ENCODE data around the gene MARCHF4. TPM values are rescaled to one million over a fixed set of nuclear protein-coding genes. Genes with fewer than 3 reads are reported as not detected.

The MARCHF4 gene
- total RNA-seq, 4 donors from 2014 or later, result 0.14 to 1.4 TPM; not detected in 2

GRCh38 chr2:216363221-216363620, 9.1 kb downstream of the MARCHF4 start:
- no peak for DNase-seq
- intact Hi-C loops (cut with DNase I; ENCODE audit: low total_unique reads), result no loop called here
- in situ Hi-C loops (cut with MboI; ENCODE audit: low pct_ligation_motif_present in 1 of 4, low pct_unique_long_range_greater_than_20kb in 1 of 4, low sequenced_read_pairs in 3 of 4), result no loop called here
- H3K9me3 ChIP-seq, result no peaks in the 10 kb centered on the region
- peaks cover 16% of the 10 kb centered on the region for H3K27me3 ChIP-seq
- no peak for TF ChIP-seq EP300 (IDR thresholded peaks at IDR 0.05; ENCODE audit: low read depth)
- TF ChIP-seq CTCF (IDR thresholded peaks at IDR 0.05), result no peak
- no peak for TF ChIP-seq POLR2AphosphoS5 (IDR thresholded peaks at IDR 0.05)
- TF ChIP-seq POLR2A (IDR thresholded peaks at IDR 0.05), result no peak
- H3K4me1 ChIP-seq, result no peaks in the 10 kb centered on the region
- no peak overlapping the region for H3K27ac ChIP-seq
- no peaks in the 10 kb centered on the region for H3K36me3 ChIP-seq
- H3K4me3 ChIP-seq, result no peak overlapping the region
- 84 to 89% methylated on average over 3 of the region's 3 CpGs for WGBS, 2 donors (ENCODE audit: low coverage in 1 of 2)

DNA sequence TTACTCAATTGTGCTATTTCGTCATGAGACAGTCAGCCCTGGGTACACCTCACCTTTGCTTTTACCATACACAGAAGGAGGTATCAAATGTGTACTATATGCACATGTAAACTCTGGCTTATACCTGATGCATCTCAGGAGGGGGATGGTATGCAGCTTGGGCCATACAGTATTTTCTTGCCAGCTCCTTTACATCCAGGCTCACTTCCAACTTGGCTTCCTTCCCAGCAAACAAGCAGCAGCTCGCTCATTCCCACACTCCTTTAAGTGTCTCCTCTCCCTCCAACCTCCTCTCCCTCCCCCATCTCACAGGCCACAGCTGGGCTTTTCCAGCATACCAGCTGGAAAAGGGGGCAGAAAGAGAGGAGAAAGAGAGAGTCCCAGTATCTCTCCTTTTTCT, 9.6 kb downstream of the MARCHF4 start:
- Histone ChIP-seq H3K9me3 (no peaks in the 10 kb centered on the region), H3K4me3 (no peak overlapping the region), H3K4me1 (no peaks in the 10 kb centered on the region), H3K36me3 (no peaks in the 10 kb centered on the region), H3K27me3 (peaks cover 11% of the 10 kb centered on the region), H3K27ac (no peak overlapping the region)
- TF ChIP-seq EP300 (IDR thresholded peaks at IDR 0.05; ENCODE audit: low read depth), result no peak
- no peak for TF ChIP-seq POLR2A (IDR thresholded peaks at IDR 0.05)
- TF ChIP-seq CTCF (IDR thresholded peaks at IDR 0.05), result no peak
- no peak for TF ChIP-seq POLR2AphosphoS5 (IDR thresholded peaks at IDR 0.05)
- in situ Hi-C loops (cut with MboI; ENCODE audit: low pct_ligation_motif_present in 1 of 4, low pct_unique_long_range_greater_than_20kb in 1 of 4, low sequenced_read_pairs in 3 of 4) (no loop called here), intact Hi-C loops (cut with DNase I; ENCODE audit: low total_unique reads) (no loop called here)
- no peak for DNase-seq
- 22 to 54% methylated on average over 2 of the region's 2 CpGs for WGBS, 2 donors (ENCODE audit: low coverage in 1 of 2)

- WGBS, 2 donors (ENCODE audit: low coverage in 1 of 2), result 77 to 80% methylated on average over 1 to 2 of the region's 2 CpGs
- Histone ChIP-seq H3K27me3 (no peaks in the 10 kb centered on the region), H3K36me3 (no peaks in the 10 kb centered on the region), H3K9me3 (no peaks in the 10 kb centered on the region), H3K27ac (no peak overlapping the region), H3K4me3 (no peak overlapping the region), H3K4me1 (no peaks in the 10 kb centered on the region)
- TF ChIP-seq POLR2A (IDR thresholded peaks at IDR 0.05), result no peak
- no peak for TF ChIP-seq POLR2AphosphoS5 (IDR thresholded peaks at IDR 0.05)
- no peak for TF ChIP-seq CTCF (IDR thresholded peaks at IDR 0.05)
- TF ChIP-seq EP300 (IDR thresholded peaks at IDR 0.05; ENCODE audit: low read depth), result no peak
- in situ Hi-C loops (cut with MboI; ENCODE audit: low pct_ligation_motif_present in 1 of 4, low pct_unique_long_range_greater_than_20kb in 1 of 4, low sequenced_read_pairs in 3 of 4), result no loop called here
- DNase-seq, result no peak
- intact Hi-C loops (cut with DNase I; ENCODE audit: low total_unique reads), result no loop called here
Observed at GRCh38 chr2:216355711-216356110, 16.6 kb downstream of the MARCHF4 start.

DNA sequence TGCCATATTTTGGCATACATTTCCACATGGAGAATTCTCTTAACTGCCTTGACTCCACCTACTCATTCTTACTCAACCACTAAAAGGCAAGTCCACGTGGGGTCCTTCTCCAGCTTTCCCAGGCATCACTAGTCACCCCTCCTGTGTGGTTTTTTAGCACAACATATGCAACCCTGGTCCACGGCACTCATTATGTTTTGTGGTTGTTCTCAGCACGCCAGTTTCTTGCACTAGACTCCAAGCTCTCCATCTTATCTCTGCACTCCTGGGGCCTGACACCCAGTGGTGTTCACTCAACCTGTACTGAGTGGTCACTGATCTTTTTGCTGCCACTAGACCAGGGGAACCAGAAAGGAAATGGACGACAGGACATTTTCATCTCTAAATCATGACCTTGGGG, 18.0 kb downstream of the MARCHF4 start:
- H3K4me1 ChIP-seq, result no peaks in the 10 kb centered on the region
- H3K27me3 ChIP-seq, result no peaks in the 10 kb centered on the region
- no peaks in the 10 kb centered on the region for H3K9me3 ChIP-seq
- H3K27ac ChIP-seq, result no peak overlapping the region
- WGBS, 2 donors (ENCODE audit: low coverage in 1 of 2), result 56 to 61% methylated on average over 2 to 4 of the region's 4 CpGs
- intact Hi-C loops (cut with DNase I; ENCODE audit: low total_unique reads), result no loop called here
- in situ Hi-C loops (cut with MboI; ENCODE audit: low pct_ligation_motif_present in 1 of 4, low pct_unique_long_range_greater_than_20kb in 1 of 4, low sequenced_read_pairs in 3 of 4), result no loop called here
- H3K36me3 ChIP-seq, result no peaks in the 10 kb centered on the region
- no peak overlapping the region for H3K4me3 ChIP-seq
- DNase-seq, result no peak
- TF ChIP-seq CTCF (IDR thresholded peaks at IDR 0.05) (no peak), POLR2A (IDR thresholded peaks at IDR 0.05) (no peak), EP300 (IDR thresholded peaks at IDR 0.05; ENCODE audit: low read depth) (no peak), POLR2AphosphoS5 (IDR thresholded peaks at IDR 0.05) (no peak)
